CD4-positive, alpha-beta T cell (primary cell): ENCODE measurements around the gene NANOS2. TPM values are rescaled to one million over a fixed set of nuclear protein-coding genes. Genes with fewer than 3 reads are reported as not detected.

Experiments used
- ATAC-seq: fragments of 200-7000 bp; cut with Tn5 transposase; one replicate; pipeline ENCODE4 v1.10.0; 2022; ENCODE audit warnings: mild to moderate bottlenecking; ENCODE audit not compliant: poor library complexity
- CTCF ChIA-PET: fragments of 350-600 bp; sonication (Branson Sonifier 250); formaldehyde crosslinking; loops from one replicate; lab custom pipeline; 2021; ENCODE audit warnings: antibody characterized with exemption, inconsistent platforms; lab: Charles Lee
- POLR2A ChIA-PET: fragments of 350-600 bp; sonication (Branson Sonifier 250); formaldehyde crosslinking; loops from one replicate; lab custom pipeline; 2021; ENCODE audit warnings: antibody characterized with exemption, inconsistent platforms; lab: Charles Lee
- DNase-seq, 14 experiments: peaks; one replicate each; pipeline ENCODE4 v3.0.0-alpha.2; 2013 to 2020; ENCODE audit warnings: mixed read lengths in 2 of 14
- H3K27ac ChIP-seq, 2 donors: one replicate each; pipeline versions ENCODE4 v1.5.1 to v1.7.0; 2013; ENCODE audit warnings: low read length in 2 of 2, low read depth in 1 of 2, mild to moderate bottlenecking in 1 of 2
- H3K27me3 ChIP-seq, 2 experiments: 1 replicate in 1 of 2; 2 replicates in 1 of 2; pipeline versions ENCODE4 v1.6.1 to v1.7.0; 2013; ENCODE audit warnings: low read length in 2 of 2, control low read depth in 1 of 2, mild to moderate bottlenecking in 1 of 2, moderate library complexity in 1 of 2; ENCODE audit not compliant: insufficient read depth in 2 of 2, control insufficient read depth in 1 of 2
- H3K36me3 ChIP-seq: one replicate; pipeline ENCODE4 v1.6.1; 2013; ENCODE audit warnings: low read length, control low read depth; ENCODE audit not compliant: insufficient read depth
- H3K4me1 ChIP-seq: one replicate; pipeline ENCODE4 v1.6.1; 2013; ENCODE audit warnings: low read length, control low read depth; ENCODE audit not compliant: insufficient read depth
- H3K4me3 ChIP-seq: one replicate; pipeline ENCODE4 v1.5.1; 2013; ENCODE audit warnings: mild to moderate bottlenecking, low read length, moderate library complexity
- H3K9me3 ChIP-seq, 2 experiments: 1 replicate in 1 of 2; 2 replicates in 1 of 2; pipeline versions ENCODE4 v1.6.1 to v1.7.0; 2013; ENCODE audit warnings: low read length in 2 of 2, mild to moderate bottlenecking in 2 of 2, control low read depth in 1 of 2, moderate library complexity in 1 of 2; ENCODE audit not compliant: control insufficient read depth in 1 of 2, insufficient read depth in 1 of 2
- H3K27ac Mint-ChIP-seq: one replicate; pipeline ENCODE4 v1.8.0; 2020; ENCODE audit warnings: mixed read lengths
- H3K27me3 Mint-ChIP-seq: one replicate; pipeline ENCODE4 v1.8.0; 2021; ENCODE audit warnings: mixed read lengths
- H3K36me3 Mint-ChIP-seq: one replicate; pipeline ENCODE4 v1.8.0; 2021; ENCODE audit warnings: low read depth, mixed read lengths
- H3K4me1 Mint-ChIP-seq: one replicate; pipeline ENCODE4 v1.8.0; 2021; ENCODE audit warnings: low read depth, mixed read lengths
- H3K4me3 Mint-ChIP-seq: one replicate; pipeline ENCODE4 v1.8.0; 2020; ENCODE audit warnings: mild to moderate bottlenecking, mixed read lengths
- H3K9me3 Mint-ChIP-seq: one replicate; pipeline ENCODE4 v1.8.0; 2020; ENCODE audit warnings: mixed read lengths
- CTCF ChIP-seq: fragments of 200-600 bp; IDR thresholded peaks from one replicate; pipeline ENCODE4 v1.8.0; 2022; ENCODE audit warnings: antibody characterized with exemption, mild to moderate bottlenecking
- intact Hi-C, 2 experiments: fragments of 100-400 bp; cut with DNase I in 1 of 2; cut with micrococcal nuclease in 1 of 2; formaldehyde crosslinking; loops; one replicate each; pipeline versions ENCODE4 v1.15.1 to v1.9.0; 2023 to 2025; cut with DNase I, micrococcal nuclease
- total RNA-seq, 174 experiments: library from RNA in 2 of 174; stranded (reverse) in 2 of 174; gene quantifications; one replicate each; pipeline ENCODE4 v1.2.3 and lab custom pipeline; 2021 to 2026

NANOS2 gene
- total RNA-seq, 2 experiments from 2014 or later, result not detected

DNA sequence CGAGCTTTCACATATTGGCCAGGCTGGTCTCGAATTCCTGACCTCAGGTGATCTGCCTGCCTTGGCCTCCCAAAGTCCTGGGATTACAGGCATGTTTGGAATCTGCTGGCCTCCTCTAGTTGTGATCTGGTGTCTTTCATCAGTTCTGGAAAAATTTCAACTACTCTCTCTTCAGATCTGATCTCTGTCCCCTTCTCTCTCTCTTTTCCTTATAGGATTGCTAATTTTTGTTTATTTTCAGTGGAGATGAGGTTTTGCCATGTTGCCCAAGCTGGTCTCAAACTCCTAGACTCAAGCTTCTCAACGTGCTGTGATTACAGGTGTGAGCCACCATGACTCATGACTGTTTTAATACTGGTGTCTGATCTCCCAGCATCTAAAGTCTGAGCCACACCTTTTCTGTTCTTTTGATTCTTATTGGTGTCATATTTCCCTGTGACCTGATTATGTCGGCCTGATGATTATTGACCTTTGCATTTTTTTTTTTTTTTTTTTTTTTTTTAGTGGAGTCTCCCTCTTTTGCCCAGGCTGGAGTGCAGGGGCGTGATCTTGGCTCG lies 10.4 kb upstream of the NANOS2 start:
- H3K9me3 ChIP-seq, result no peaks in the 10 kb centered on the region
- peaks cover 9% of the 10 kb centered on the region for H3K4me1 ChIP-seq
- Mint-ChIP-seq H3K4me1 (peaks cover 9% of the 10 kb centered on the region), H3K27ac (no peak overlapping the region), H3K4me3 (no peak overlapping the region), H3K27me3 (peaks cover 9% of the 10 kb centered on the region), H3K36me3 (no peaks in the 10 kb centered on the region), H3K9me3 (no peaks in the 10 kb centered on the region)
- no peak for TF ChIP-seq CTCF
- H3K27ac ChIP-seq, result no peak overlapping the region
- intact Hi-C loops, result loop anchor here in 1 of 2 experiments (10.0 kb wide), 1 partner anchor 420 kb away; the partner anchor contains the start of gene PPP5C
- DNase-seq, result no peak
- H3K27me3 ChIP-seq, result no peaks in the 10 kb centered on the region
- ChIA-PET CTCF (no interaction called here), POLR2A (no interaction called here)
- H3K36me3 ChIP-seq, result no peaks in the 10 kb centered on the region
- ATAC-seq, result no peak
- no peak overlapping the region for H3K4me3 ChIP-seq

DNA sequence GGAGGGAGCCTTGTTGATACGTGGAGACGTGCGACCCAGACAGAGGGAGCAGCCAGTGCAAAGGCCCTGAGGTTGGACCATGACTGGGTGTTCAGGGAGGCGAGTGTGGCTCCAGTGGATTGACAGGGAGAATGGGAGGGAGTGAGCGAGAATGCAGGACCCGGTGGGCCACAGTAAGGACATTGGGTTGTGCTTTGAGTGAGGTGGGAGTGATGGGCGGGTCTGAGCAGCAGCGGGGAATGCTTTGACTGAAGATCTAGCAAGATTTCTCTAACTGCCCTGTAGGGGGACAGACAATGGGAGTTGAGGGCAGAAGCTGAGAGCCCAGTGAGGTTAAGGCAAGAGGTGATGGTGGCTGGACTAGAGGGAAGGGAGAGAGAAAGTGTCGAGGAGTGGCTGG lies 7.7 kb upstream of the NANOS2 start:
- no peaks in the 10 kb centered on the region for H3K9me3 ChIP-seq
- no peak for ATAC-seq
- H3K27me3 Mint-ChIP-seq, result peaks cover 19% of the 10 kb centered on the region
- intact Hi-C loops, result loop anchor here in 1 of 2 experiments (10.0 kb wide), 1 partner anchor 423 kb away; the partner anchor contains the start of gene PPP5C
- H3K4me1 ChIP-seq, result no peaks in the 10 kb centered on the region
- CTCF ChIA-PET, result no interaction called here
- no peaks in the 10 kb centered on the region for H3K36me3 Mint-ChIP-seq
- no peak overlapping the region for H3K4me3 Mint-ChIP-seq
- H3K4me3 ChIP-seq, result no peak overlapping the region
- no peaks in the 10 kb centered on the region for H3K36me3 ChIP-seq
- H3K27me3 ChIP-seq, result no peaks in the 10 kb centered on the region
- DNase-seq, result no peak
- POLR2A ChIA-PET, result no interaction called here
- H3K4me1 Mint-ChIP-seq, result no peaks in the 10 kb centered on the region
- H3K27ac Mint-ChIP-seq, result no peak overlapping the region
- H3K9me3 Mint-ChIP-seq, result no peaks in the 10 kb centered on the region
- no peak overlapping the region for H3K27ac ChIP-seq
- TF ChIP-seq CTCF, result no peak

- TF ChIP-seq CTCF, result no peak
- H3K4me1 Mint-ChIP-seq, result no peaks in the 10 kb centered on the region
- ChIA-PET CTCF (no interaction called here), POLR2A (no interaction called here)
- Histone ChIP-seq H3K27me3 (no peaks in the 10 kb centered on the region), H3K27ac (no peak overlapping the region), H3K9me3 (no peaks in the 10 kb centered on the region), H3K4me1 (no peaks in the 10 kb centered on the region), H3K4me3 (no peak overlapping the region), H3K36me3 (no peaks in the 10 kb centered on the region)
- ATAC-seq (no peak), DNase-seq (no peak)
- no peak overlapping the region for H3K27ac Mint-ChIP-seq
- H3K27me3 Mint-ChIP-seq, result peaks cover 27% of the 10 kb centered on the region
- H3K36me3 Mint-ChIP-seq, result no peaks in the 10 kb centered on the region
- intact Hi-C loops, result loop anchor here in 1 of 2 experiments (10.0 kb wide), 1 partner anchor 424 kb away; the partner anchor contains the start of gene PPP5C
- no peak overlapping the region for H3K4me3 Mint-ChIP-seq
- no peaks in the 10 kb centered on the region for H3K9me3 Mint-ChIP-seq
Observed at GRCh38 chr19:45920458-45920857, 5.9 kb upstream of the NANOS2 start.
